ENCODE measurements around the gene TSR1. TPM values are rescaled to one million over a fixed set of nuclear protein-coding genes. Genes with fewer than 3 reads are reported as not detected.

Gene TSR1
- 10 to 100 TPM; 19.7 to 74.6 (median 26.5) TPM for total RNA-seq
- polyA plus RNA-seq: 10 to 100 TPM; 12.7 to 29.7 (median 13.6) TPM
- long read RNA-seq, donor 1, full-length matches to known transcripts: 3 of 3 reads
- long read RNA-seq, donor 1, partial matches to known transcripts: 0 of 3 reads
- long read RNA-seq, donor 1, other reads (novel, unspliced or antisense): 0 of 3 reads
- long read RNA-seq, donor 2, full-length matches to known transcripts: 3 of 3 reads
- long read RNA-seq, donor 2, partial matches to known transcripts: 0 of 3 reads
- long read RNA-seq, donor 2, other reads (novel, unspliced or antisense): 0 of 3 reads
- long read RNA-seq, donor 3, full-length matches to known transcripts: 3 of 3 reads
- long read RNA-seq, donor 3, partial matches to known transcripts: 0 of 3 reads
- long read RNA-seq, donor 3, other reads (novel, unspliced or antisense): 0 of 3 reads
- long read RNA-seq, donor 4, full-length matches to known transcripts: 11 of 13 reads
- long read RNA-seq, donor 4, partial matches to known transcripts: 2 of 13 reads
- long read RNA-seq, donor 4, other reads (novel, unspliced or antisense): 0 of 13 reads
- long read RNA-seq, donor 5, full-length matches to known transcripts: 55 of 67 reads
- long read RNA-seq, donor 5, partial matches to known transcripts: 4 of 67 reads
- long read RNA-seq, donor 5, other reads (novel, unspliced or antisense): 8 of 67 reads
- long read RNA-seq, donor 6, full-length matches to known transcripts: 10 of 15 reads
- long read RNA-seq, donor 6, partial matches to known transcripts: 3 of 15 reads
- long read RNA-seq, donor 6, other reads (novel, unspliced or antisense): 2 of 15 reads
- long read RNA-seq, donor 7: 0 reads
- long read RNA-seq, donor 8, full-length matches to known transcripts: 4 of 4 reads
- long read RNA-seq, donor 8, partial matches to known transcripts: 0 of 4 reads
- long read RNA-seq, donor 8, other reads (novel, unspliced or antisense): 0 of 4 reads
- long read RNA-seq, donor 9, full-length matches to known transcripts: 4 of 9 reads
- long read RNA-seq, donor 9, partial matches to known transcripts: 5 of 9 reads
- long read RNA-seq, donor 9, other reads (novel, unspliced or antisense): 0 of 9 reads
- long read RNA-seq, donor 10: 0 reads

DNA sequence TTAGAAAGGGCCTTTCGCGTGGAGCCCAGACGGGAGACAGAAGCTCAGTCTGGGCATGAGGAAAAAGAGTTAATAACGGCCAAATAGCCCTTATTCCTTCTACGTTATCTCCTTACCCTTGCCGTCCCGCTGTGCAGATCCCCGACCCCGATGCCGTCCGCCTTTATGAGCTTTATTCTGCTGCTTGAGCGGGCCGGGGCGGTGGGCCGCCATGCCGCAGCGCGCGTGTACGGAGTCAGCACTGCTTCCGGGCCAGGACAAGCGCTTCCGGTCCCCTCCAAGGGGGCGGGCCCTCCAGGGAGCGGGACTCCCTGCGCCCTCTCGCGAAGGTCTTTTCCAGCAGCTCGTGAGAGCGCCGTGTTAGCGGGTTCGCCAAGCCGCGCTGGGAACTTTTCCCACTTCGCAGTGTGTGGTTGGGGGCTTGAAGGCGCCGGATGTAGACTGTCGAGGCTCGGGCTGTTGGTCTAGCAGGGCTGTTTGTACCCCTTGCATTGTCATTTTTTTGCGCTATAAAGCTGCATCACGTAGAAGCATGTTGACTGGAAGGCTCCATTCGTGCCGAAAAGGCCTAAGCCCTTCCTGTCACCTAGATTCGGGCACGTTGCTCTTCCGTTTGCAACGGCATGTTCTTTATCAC is at the start of gene TSR1:
Gene TSR1, minus strand, starts transcription at position 243 of the 637 bp plus-strand sequence. Its CDS starts 30 bp downstream, at position 213.
- TF ChIP-seq, protein P1, sequence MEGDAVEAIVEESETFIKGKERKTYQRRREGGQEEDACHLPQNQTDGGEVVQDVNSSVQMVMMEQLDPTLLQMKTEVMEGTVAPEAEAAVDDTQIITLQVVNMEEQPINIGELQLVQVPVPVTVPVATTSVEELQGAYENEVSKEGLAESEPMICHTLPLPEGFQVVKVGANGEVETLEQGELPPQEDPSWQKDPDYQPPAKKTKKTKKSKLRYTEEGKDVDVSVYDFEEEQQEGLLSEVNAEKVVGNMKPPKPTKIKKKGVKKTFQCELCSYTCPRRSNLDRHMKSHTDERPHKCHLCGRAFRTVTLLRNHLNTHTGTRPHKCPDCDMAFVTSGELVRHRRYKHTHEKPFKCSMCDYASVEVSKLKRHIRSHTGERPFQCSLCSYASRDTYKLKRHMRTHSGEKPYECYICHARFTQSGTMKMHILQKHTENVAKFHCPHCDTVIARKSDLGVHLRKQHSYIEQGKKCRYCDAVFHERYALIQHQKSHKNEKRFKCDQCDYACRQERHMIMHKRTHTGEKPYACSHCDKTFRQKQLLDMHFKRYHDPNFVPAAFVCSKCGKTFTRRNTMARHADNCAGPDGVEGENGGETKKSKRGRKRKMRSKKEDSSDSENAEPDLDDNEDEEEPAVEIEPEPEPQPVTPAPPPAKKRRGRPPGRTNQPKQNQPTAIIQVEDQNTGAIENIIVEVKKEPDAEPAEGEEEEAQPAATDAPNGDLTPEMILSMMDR (IDR thresholded peaks at IDR 0.05): no peak
- peak; percentile 71 to 93 for TF ChIP-seq POLR2A (IDR thresholded peaks at IDR 0.05)
- WGBS, 4 donors: 0 to 1% (median 1%) methylated on average over 8 to 48 of the region's 48 CpGs
- intact Hi-C loops (cut with DNase I): no loop called here

DNA sequence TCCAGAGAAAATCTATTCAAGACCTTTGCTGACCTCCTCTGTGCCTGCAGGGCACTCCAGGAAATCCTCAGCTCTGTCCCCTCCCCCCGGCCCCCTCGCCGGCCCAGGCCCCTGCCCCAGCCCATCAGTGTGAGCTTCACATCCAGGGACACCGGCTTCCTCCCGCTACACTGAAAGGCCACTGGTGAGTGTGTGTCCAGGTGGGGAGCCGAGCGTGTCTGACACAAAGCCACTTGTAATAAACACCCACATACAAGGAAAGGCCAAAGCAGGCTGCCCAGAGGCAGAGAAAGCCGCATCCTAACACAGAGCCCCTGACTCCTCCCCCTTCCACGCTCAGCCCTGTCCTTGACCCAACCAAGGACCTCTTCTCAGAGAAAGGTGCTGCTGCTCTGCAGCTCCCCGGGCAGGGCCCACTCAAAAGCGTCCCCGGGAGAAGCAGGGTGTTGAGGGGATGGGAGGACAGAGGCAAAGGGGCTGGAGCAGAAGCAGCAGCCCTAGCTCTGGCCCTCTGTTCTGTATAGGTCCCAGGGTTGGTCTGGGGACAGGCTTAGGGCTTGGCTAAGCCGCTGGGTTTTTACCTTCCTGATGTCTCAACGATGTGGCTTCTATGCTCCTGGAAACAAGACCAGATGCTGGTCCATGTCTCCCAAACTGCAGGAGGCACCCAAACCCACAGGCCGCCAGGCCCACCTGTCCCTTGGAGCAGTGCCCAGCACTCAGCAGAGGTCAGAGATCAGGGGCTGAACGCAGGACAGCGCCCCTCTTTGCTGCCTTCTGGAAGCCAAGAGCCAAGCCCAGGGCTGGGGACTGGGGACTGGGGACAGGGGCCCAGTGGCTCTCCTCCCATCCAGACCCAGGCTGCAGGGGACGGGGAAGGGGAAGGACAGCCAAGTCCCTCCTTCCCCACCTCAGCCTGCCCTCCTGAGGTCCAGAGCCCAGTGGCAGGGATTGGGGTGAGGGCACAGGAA is 49.3 kb upstream of the TSR1 start:
- H3K4me1 ChIP-seq (replicated peaks in 1 of 2): peaks cover 0 to 34% of the 10 kb centered on the region in 2 donors
- intact Hi-C loops (cut with DNase I): no loop called here
- peak in 3 of 7 donors; percentile 41 to 52 (median 45) for DNase-seq
- TF ChIP-seq, protein P1 (IDR thresholded peaks at IDR 0.05): no peak
- TF ChIP-seq POLR2A (IDR thresholded peaks at IDR 0.05): no peak
- no peaks in the 10 kb centered on the region for H3K27me3 ChIP-seq
- 40 to 53% (median 44%) methylated on average over 9 to 18 of the region's 18 CpGs for WGBS, 4 donors
- peak overlapping the region in 1 of 5 donors; percentile 49 for H3K27ac ChIP-seq
- H3K4me3 ChIP-seq: no peak overlapping the region
- H3K36me3 ChIP-seq (replicated peaks in 1 of 2): peaks cover 0 to 25% of the 10 kb centered on the region in 2 donors
- no peaks in the 10 kb centered on the region for H3K9me3 ChIP-seq (replicated peaks in 1 of 3)

More for the DNA sequence above, at the start of gene TSR1:
- DNase-seq: peak; percentile 90 to 95 (median 92)
- Histone ChIP-seq H3K27me3 (no peaks in the 10 kb centered on the region), H3K4me3 (peak within 1 kb of the TSS; percentile 43 to 99 (median 74)), H3K9me3 (replicated peaks in 1 of 3) (no peaks in the 10 kb centered on the region), H3K27ac (peak within 1 kb of the TSS; percentile 63 to 94 (median 86)), H3K36me3 (replicated peaks in 1 of 2) (peaks cover 0 to 39% of the 10 kb centered on the region in 2 donors), H3K4me1 (replicated peaks in 1 of 2) (peaks cover 12 to 13% of the 10 kb centered on the region in 2 donors)

DNA sequence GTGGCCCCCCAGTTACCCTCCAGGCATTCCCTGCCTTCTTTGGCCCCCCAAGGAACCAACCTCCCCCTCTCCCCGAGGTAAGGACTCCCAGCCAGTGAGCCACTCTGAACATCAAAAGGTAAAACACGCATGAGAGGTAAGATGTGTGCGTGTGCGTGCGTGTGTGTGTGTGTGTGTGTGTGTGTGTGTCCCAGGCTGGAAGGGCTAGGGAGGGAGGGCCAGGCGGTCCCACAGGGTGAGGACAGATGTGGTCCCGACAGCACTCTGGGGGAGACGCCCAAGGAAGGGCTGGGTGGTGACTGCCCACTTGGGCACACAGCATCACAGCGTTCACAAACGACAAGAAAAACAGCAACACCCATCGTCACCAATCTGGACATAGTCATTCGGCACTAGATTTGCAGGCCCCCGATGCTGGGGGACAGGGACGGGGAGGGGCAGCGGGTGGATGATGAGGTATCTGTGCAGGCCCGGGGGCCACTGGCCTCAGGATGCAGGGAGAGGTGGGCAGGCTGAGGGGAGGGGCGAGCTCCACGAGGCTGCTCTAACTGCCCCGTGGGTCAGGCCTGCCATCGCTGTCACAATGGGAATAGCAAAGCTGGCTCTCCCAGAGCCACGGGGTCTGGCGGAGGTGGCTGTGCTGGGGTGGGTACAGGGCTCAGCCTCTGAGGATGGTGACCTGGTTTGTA is 48.3 kb upstream of the TSR1 start:
- Histone ChIP-seq H3K9me3 (replicated peaks in 1 of 3) (no peaks in the 10 kb centered on the region), H3K27me3 (no peaks in the 10 kb centered on the region), H3K36me3 (replicated peaks in 1 of 2) (peaks cover 0 to 25% of the 10 kb centered on the region in 2 donors), H3K27ac (peak overlapping the region in 2 of 5 donors; percentile 10 to 49), H3K4me3 (no peak overlapping the region), H3K4me1 (replicated peaks in 1 of 2) (peaks cover 0 to 28% of the 10 kb centered on the region in 2 donors)
- TF ChIP-seq POLR2A (IDR thresholded peaks at IDR 0.05): no peak
- TF ChIP-seq, protein P1 (IDR thresholded peaks at IDR 0.05): no peak
- intact Hi-C loops (cut with DNase I): no loop called here
- WGBS, 4 donors: 68 to 76% (median 73%) methylated on average over 14 to 22 of the region's 22 CpGs
- DNase-seq: no peak

All from adrenal gland (tissue), 19 donors.